HUES6 (cell line): ENCODE data around the gene EPN3.

Experiments used
- H3K27ac ChIP-seq: 2 replicates; pipeline ENCODE4 v1.7.0; 2013; ENCODE audit warnings: low read depth, mild to moderate bottlenecking, low read length, inconsistent platforms
- H3K27me3 ChIP-seq: 2 replicates; pipeline ENCODE4 v1.6.1; 2013; ENCODE audit warnings: low read length; ENCODE audit not compliant: control insufficient read depth, insufficient read depth
- H3K36me3 ChIP-seq: 2 replicates; pipeline ENCODE4 v1.6.1; 2013; ENCODE audit warnings: low read length; ENCODE audit not compliant: control insufficient read depth, insufficient read depth
- H3K4me1 ChIP-seq: 2 replicates; pipeline ENCODE4 v1.6.1; 2013; ENCODE audit warnings: low read length; ENCODE audit not compliant: control insufficient read depth, insufficient read depth
- H3K4me3 ChIP-seq: 2 replicates; pipeline ENCODE4 v1.5.1; 2013; ENCODE audit warnings: low read depth, low read length
- H3K9ac ChIP-seq: one replicate; pipeline ENCODE4 v1.6.1; 2013; ENCODE audit warnings: mild to moderate bottlenecking, low read length
- H3K9me3 ChIP-seq: 2 replicates; pipeline ENCODE4 v1.6.1; 2013; ENCODE audit warnings: low read depth, low read length; ENCODE audit not compliant: control insufficient read depth, insufficient read depth

Gene EPN3

GRCh38 chr17:50573866-50574611 is 41.5 kb downstream of the EPN3 start:
- Histone ChIP-seq H3K4me1 (peaks cover 11% of the 10 kb centered on the region; the same call in 1 of the 2 replicates), H3K27ac (no peak overlapping the region), H3K36me3 (no peaks in the 10 kb centered on the region), H3K9ac (no peak overlapping the region), H3K4me3 (no peak overlapping the region), H3K27me3 (0 out of 2 replicates have a peak, but pooled peaks cover 3% of the 10 kb centered on the region), H3K9me3 (no peaks in the 10 kb centered on the region)

GRCh38 chr17:50575581-50576210 is 43.2 kb downstream of the EPN3 start:
- H3K27ac ChIP-seq: no peak overlapping the region
- no peaks in the 10 kb centered on the region for H3K9me3 ChIP-seq
- no peaks in the 10 kb centered on the region for H3K36me3 ChIP-seq
- H3K4me1 ChIP-seq: peaks cover 5% of the 10 kb centered on the region; the same call in 1 of the 2 replicates
- no peaks in the 10 kb centered on the region for H3K27me3 ChIP-seq
- H3K4me3 ChIP-seq: no peak overlapping the region
- no peak overlapping the region for H3K9ac ChIP-seq

GRCh38 chr17:50576864-50577263 is 44.3 kb downstream of the EPN3 start:
- Histone ChIP-seq H3K4me1 (peaks cover 11% of the 10 kb centered on the region; the same call in 1 of the 2 replicates), H3K9me3 (no peaks in the 10 kb centered on the region), H3K9ac (no peak overlapping the region), H3K27ac (no peak overlapping the region), H3K27me3 (no peaks in the 10 kb centered on the region), H3K36me3 (no peaks in the 10 kb centered on the region), H3K4me3 (no peak overlapping the region)

- Histone ChIP-seq H3K4me3 (no peak overlapping the region), H3K9ac (no peak overlapping the region), H3K27me3 (no peaks in the 10 kb centered on the region), H3K27ac (no peak overlapping the region), H3K36me3 (no peaks in the 10 kb centered on the region), H3K9me3 (no peaks in the 10 kb centered on the region), H3K4me1 (peaks cover 11% of the 10 kb centered on the region; the same call in 1 of the 2 replicates)
Observed at GRCh38 chr17:50577451-50577954, 45.0 kb downstream of the EPN3 start.

- Histone ChIP-seq H3K4me1 (peaks cover 11% of the 10 kb centered on the region; the same call in 1 of the 2 replicates), H3K4me3 (no peak overlapping the region), H3K27ac (no peak overlapping the region), H3K9me3 (no peaks in the 10 kb centered on the region), H3K27me3 (no peaks in the 10 kb centered on the region), H3K36me3 (no peaks in the 10 kb centered on the region), H3K9ac (no peak overlapping the region)
Observed at GRCh38 chr17:50578173-50578572, 45.6 kb downstream of the EPN3 start.

GRCh38 chr17:50579399-50579798 is 46.9 kb downstream of the EPN3 start:
- Histone ChIP-seq H3K36me3 (no peaks in the 10 kb centered on the region), H3K4me1 (peaks cover 18% of the 10 kb centered on the region; the same call in 1 of the 2 replicates), H3K4me3 (no peak overlapping the region), H3K27ac (no peak overlapping the region), H3K9me3 (no peaks in the 10 kb centered on the region), H3K9ac (no peak overlapping the region), H3K27me3 (no peaks in the 10 kb centered on the region)

GRCh38 chr17:50580646-50581045 is 48.1 kb downstream of the EPN3 start:
- H3K27me3 ChIP-seq: no peaks in the 10 kb centered on the region
- no peaks in the 10 kb centered on the region for H3K9me3 ChIP-seq
- H3K4me3 ChIP-seq: no peak overlapping the region
- H3K9ac ChIP-seq: no peak overlapping the region
- H3K4me1 ChIP-seq: peaks cover 19% of the 10 kb centered on the region; the same call in 1 of the 2 replicates
- H3K36me3 ChIP-seq: no peaks in the 10 kb centered on the region
- no peak overlapping the region for H3K27ac ChIP-seq

- Histone ChIP-seq H3K4me3 (no peak overlapping the region), H3K27me3 (no peaks in the 10 kb centered on the region), H3K4me1 (peaks cover 26% of the 10 kb centered on the region), H3K9ac (no peak overlapping the region), H3K36me3 (no peaks in the 10 kb centered on the region), H3K9me3 (no peaks in the 10 kb centered on the region), H3K27ac (no peak overlapping the region)
Observed at GRCh38 chr17:50581316-50581715, 48.8 kb downstream of the EPN3 start.

GRCh38 chr17:50582741-50583140 is 50.2 kb downstream of the EPN3 start:
- Histone ChIP-seq H3K36me3 (no peaks in the 10 kb centered on the region), H3K4me1 (peaks cover 35% of the 10 kb centered on the region), H3K4me3 (no peak overlapping the region), H3K9ac (no peak overlapping the region), H3K27me3 (no peaks in the 10 kb centered on the region), H3K27ac (no peak overlapping the region), H3K9me3 (no peaks in the 10 kb centered on the region)

- peaks cover 35% of the 10 kb centered on the region for H3K4me1 ChIP-seq
- H3K9ac ChIP-seq: no peak overlapping the region
- no peaks in the 10 kb centered on the region for H3K36me3 ChIP-seq
- H3K4me3 ChIP-seq: no peak overlapping the region
- H3K9me3 ChIP-seq: no peaks in the 10 kb centered on the region
- H3K27ac ChIP-seq: no peak overlapping the region
- no peaks in the 10 kb centered on the region for H3K27me3 ChIP-seq
Observed at GRCh38 chr17:50583641-50584040, 51.1 kb downstream of the EPN3 start.

GRCh38 chr17:50584116-50584515 is 51.6 kb downstream of the EPN3 start:
- no peak overlapping the region for H3K9ac ChIP-seq
- H3K4me1 ChIP-seq: peaks cover 35% of the 10 kb centered on the region
- no peaks in the 10 kb centered on the region for H3K27me3 ChIP-seq
- H3K4me3 ChIP-seq: no peak overlapping the region
- H3K36me3 ChIP-seq: no peaks in the 10 kb centered on the region
- no peak overlapping the region for H3K27ac ChIP-seq
- no peaks in the 10 kb centered on the region for H3K9me3 ChIP-seq
